GM18907 (cell line): ENCODE measurements around the gene MKLN1.
"Not testable (repeated sequence)": the region's sequence is repeated elsewhere in the genome, so short reads cannot be mapped to it uniquely, and the experiment has no call there.

Source experiments
- ATAC-seq: cut with Tn5 transposase; IDR thresholded peaks from one replicate; pipeline ENCODE4 v1.9.1; 2021; ENCODE audit warnings: mild to moderate bottlenecking, moderate library complexity; ENCODE audit not compliant: unreplicated experiment

MKLN1 gene

GRCh38 chr7:131513245-131514061, 185.8 kb downstream of the MKLN1 start:
- peak; percentile 91 for ATAC-seq

GRCh38 chr7:131515471-131515870, 187.8 kb downstream of the MKLN1 start:
- ATAC-seq, result not testable (repeated sequence)

GRCh38 chr7:131517218-131517923, 189.7 kb downstream of the MKLN1 start:
- ATAC-seq, result no peak

GRCh38 chr7:131518626-131519025, 190.9 kb downstream of the MKLN1 start:
- ATAC-seq, result no peak

GRCh38 chr7:131521651-131522163, 194.0 kb downstream of the MKLN1 start:
- ATAC-seq, result no peak

GRCh38 chr7:131522325-131522930, 194.8 kb downstream of the MKLN1 start:
- no peak for ATAC-seq

- no peak for ATAC-seq
These were observed 196.4 kb downstream of the MKLN1 start for GRCh38 chr7:131524115-131524514.

- ATAC-seq, result no peak
These were observed 197.0 kb downstream of the MKLN1 start for GRCh38 chr7:131524703-131525102.

- ATAC-seq, result no peak
These were observed 198.1 kb downstream of the MKLN1 start for GRCh38 chr7:131525820-131526219.

- ATAC-seq, result peak; percentile 88
These were observed 199.8 kb downstream of the MKLN1 start for GRCh38 chr7:131527456-131527855.

- no peak for ATAC-seq
These were observed 201.5 kb downstream of the MKLN1 start for GRCh38 chr7:131529179-131529578.

GRCh38 chr7:131529617-131530016, 201.9 kb downstream of the MKLN1 start:
- ATAC-seq, result no peak

- ATAC-seq, result no peak
These were observed 202.5 kb downstream of the MKLN1 start for GRCh38 chr7:131530137-131530536.

GRCh38 chr7:131532570-131533091, 205.0 kb downstream of the MKLN1 start:
- ATAC-seq, result no peak

GRCh38 chr7:131533151-131533559, 205.5 kb downstream of the MKLN1 start:
- no peak for ATAC-seq

GRCh38 chr7:131533566-131534561, 206.2 kb downstream of the MKLN1 start:
- no peak for ATAC-seq

- no peak for ATAC-seq
These were observed 208.7 kb downstream of the MKLN1 start for GRCh38 chr7:131536361-131536849.

- no peak for ATAC-seq
These were observed 209.9 kb downstream of the MKLN1 start for GRCh38 chr7:131537571-131537978.

GRCh38 chr7:131538071-131538812, 210.6 kb downstream of the MKLN1 start:
- ATAC-seq, result no peak
